Measurements from ENCODE around the gene CCDC85A. TPM values are rescaled to one million over a fixed set of nuclear protein-coding genes. Genes with fewer than 3 reads are reported as not detected.

The CCDC85A gene
- total RNA-seq, 5 donors from 2014 or later (not counting 1 experiment from before 2014, with no cell fraction given): not detected

GRCh38 chr2:56202381-56203121 is 18.8 kb downstream of the CCDC85A start:
- CTCF ChIA-PET: no interaction called here
- Histone ChIP-seq H3K27me3 (replicated peaks in 1 of 2; ENCODE audit: control insufficient read depth in 2 of 2, extremely low read depth in 1 of 2, insufficient read depth in 2 of 2, low read length in 1 of 2) (no peaks in the 10 kb centered on the region), H3K4me1 (ENCODE audit: control insufficient read depth in 1 of 2, extremely low read depth in 1 of 2, insufficient read depth in 2 of 2, low read length in 2 of 2) (no peaks in the 10 kb centered on the region), H3K36me3 (ENCODE audit: control insufficient read depth in 2 of 2, extremely low read depth in 1 of 2, insufficient read depth in 1 of 2, low read length in 1 of 2) (no peaks in the 10 kb centered on the region), H3K27ac (ENCODE audit: low read length) (no peak overlapping the region), H3K4me3 (ENCODE audit: control insufficient read depth in 1 of 2, extremely low read depth in 1 of 2, low read length in 1 of 2) (no peak overlapping the region), H3K9me3 (no peaks in the 10 kb centered on the region)
- ATAC-seq (replicated peaks in 1 of 4) (no peak), DNase-seq (no peak)
- Mint-ChIP-seq H3K27ac (no peak overlapping the region), H3K9me3 (peaks cover 0 to 5% (median 0%) of the 10 kb centered on the region in 3 donors), H3K36me3 (no peaks in the 10 kb centered on the region), H3K4me3 (no peak overlapping the region), H3K27me3 (no peaks in the 10 kb centered on the region), H3K4me1 (no peaks in the 10 kb centered on the region)
- WGBS (ENCODE audit: insufficient coverage): 89% methylated on average over 3 of the region's 3 CpGs
- POLR2A ChIA-PET: no interaction called here

GRCh38 chr2:56204556-56204955 is 20.8 kb downstream of the CCDC85A start:
- H3K4me3 ChIP-seq (ENCODE audit: control insufficient read depth in 1 of 2, extremely low read depth in 1 of 2, low read length in 1 of 2): no peak overlapping the region
- ATAC-seq (replicated peaks in 1 of 4) (no peak), DNase-seq (no peak)
- Mint-ChIP-seq H3K4me3 (no peak overlapping the region), H3K27ac (no peak overlapping the region), H3K36me3 (no peaks in the 10 kb centered on the region), H3K27me3 (no peaks in the 10 kb centered on the region), H3K9me3 (peaks cover 0 to 5% (median 0%) of the 10 kb centered on the region in 3 donors), H3K4me1 (no peaks in the 10 kb centered on the region)
- H3K27ac ChIP-seq (ENCODE audit: low read length): no peak overlapping the region
- POLR2A ChIA-PET: no interaction called here
- H3K27me3 ChIP-seq (replicated peaks in 1 of 2; ENCODE audit: control insufficient read depth in 2 of 2, extremely low read depth in 1 of 2, insufficient read depth in 2 of 2, low read length in 1 of 2): no peaks in the 10 kb centered on the region
- H3K4me1 ChIP-seq (ENCODE audit: control insufficient read depth in 1 of 2, extremely low read depth in 1 of 2, insufficient read depth in 2 of 2, low read length in 2 of 2): no peaks in the 10 kb centered on the region
- no peaks in the 10 kb centered on the region for H3K9me3 ChIP-seq
- H3K36me3 ChIP-seq (ENCODE audit: control insufficient read depth in 2 of 2, extremely low read depth in 1 of 2, insufficient read depth in 1 of 2, low read length in 1 of 2): no peaks in the 10 kb centered on the region
- no CpG with 5 or more reads among the region's 3 CpGs for WGBS (ENCODE audit: insufficient coverage)
- CTCF ChIA-PET: no interaction called here

- no peaks in the 10 kb centered on the region for H3K9me3 ChIP-seq
- H3K4me3 ChIP-seq (ENCODE audit: control insufficient read depth in 1 of 2, extremely low read depth in 1 of 2, low read length in 1 of 2): no peak overlapping the region
- Mint-ChIP-seq H3K9me3 (peaks cover 0 to 5% (median 0%) of the 10 kb centered on the region in 3 donors), H3K36me3 (no peaks in the 10 kb centered on the region), H3K27ac (no peak overlapping the region), H3K4me3 (no peak overlapping the region), H3K27me3 (no peaks in the 10 kb centered on the region), H3K4me1 (no peaks in the 10 kb centered on the region)
- DNase-seq (no peak), ATAC-seq (replicated peaks in 1 of 4) (no peak)
- ChIA-PET POLR2A (no interaction called here), CTCF (no interaction called here)
- no peaks in the 10 kb centered on the region for H3K4me1 ChIP-seq (ENCODE audit: control insufficient read depth in 1 of 2, extremely low read depth in 1 of 2, insufficient read depth in 2 of 2, low read length in 2 of 2)
- H3K27me3 ChIP-seq (replicated peaks in 1 of 2; ENCODE audit: control insufficient read depth in 2 of 2, extremely low read depth in 1 of 2, insufficient read depth in 2 of 2, low read length in 1 of 2): no peaks in the 10 kb centered on the region
- H3K27ac ChIP-seq (ENCODE audit: low read length): no peak overlapping the region
- no CpG with 5 or more reads among the region's 1 CpG for WGBS (ENCODE audit: insufficient coverage)
- no peaks in the 10 kb centered on the region for H3K36me3 ChIP-seq (ENCODE audit: control insufficient read depth in 2 of 2, extremely low read depth in 1 of 2, insufficient read depth in 1 of 2, low read length in 1 of 2)
These were observed 22.5 kb downstream of the CCDC85A start for GRCh38 chr2:56206250-56206649.

DNA sequence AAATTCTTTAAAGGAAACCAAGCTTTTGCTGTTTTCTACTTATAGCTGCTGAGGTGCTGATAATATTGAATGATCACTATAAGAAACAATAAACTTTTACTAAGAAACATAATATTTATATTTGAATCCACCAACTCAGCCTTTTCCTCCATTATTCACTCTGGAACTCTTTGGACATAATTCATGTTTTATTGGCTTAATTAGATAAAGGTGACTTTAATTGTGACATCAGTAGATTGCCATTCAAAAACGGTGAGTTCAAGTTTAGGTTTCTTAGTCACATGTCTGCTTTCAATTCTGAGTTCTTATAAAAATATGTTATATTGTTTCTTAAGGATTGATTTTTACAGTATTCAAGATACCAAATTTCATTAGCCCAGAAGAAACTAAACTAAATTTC is 24.0 kb downstream of the CCDC85A start:
- H3K36me3 Mint-ChIP-seq: no peaks in the 10 kb centered on the region
- H3K27me3 Mint-ChIP-seq: peaks cover 0 to 3% of the 10 kb centered on the region in 2 donors
- H3K9me3 ChIP-seq: no peaks in the 10 kb centered on the region
- DNase-seq: no peak
- no peak for ATAC-seq (replicated peaks in 1 of 4)
- no peaks in the 10 kb centered on the region for H3K36me3 ChIP-seq (ENCODE audit: control insufficient read depth in 2 of 2, extremely low read depth in 1 of 2, insufficient read depth in 1 of 2, low read length in 1 of 2)
- WGBS (ENCODE audit: insufficient coverage): no CpG with 5 or more reads among the region's 1 CpG
- H3K4me3 Mint-ChIP-seq: no peak overlapping the region
- no peaks in the 10 kb centered on the region for H3K4me1 ChIP-seq (ENCODE audit: control insufficient read depth in 1 of 2, extremely low read depth in 1 of 2, insufficient read depth in 2 of 2, low read length in 2 of 2)
- H3K4me3 ChIP-seq (ENCODE audit: control insufficient read depth in 1 of 2, extremely low read depth in 1 of 2, low read length in 1 of 2): no peak overlapping the region
- H3K4me1 Mint-ChIP-seq: no peaks in the 10 kb centered on the region
- ChIA-PET POLR2A (no interaction called here), CTCF (no interaction called here)
- H3K9me3 Mint-ChIP-seq: peaks cover 0 to 9% (median 0%) of the 10 kb centered on the region in 3 donors
- no peaks in the 10 kb centered on the region for H3K27me3 ChIP-seq (replicated peaks in 1 of 2; ENCODE audit: control insufficient read depth in 2 of 2, extremely low read depth in 1 of 2, insufficient read depth in 2 of 2, low read length in 1 of 2)
- no peak overlapping the region for H3K27ac Mint-ChIP-seq
- no peak overlapping the region for H3K27ac ChIP-seq (ENCODE audit: low read length)

DNA sequence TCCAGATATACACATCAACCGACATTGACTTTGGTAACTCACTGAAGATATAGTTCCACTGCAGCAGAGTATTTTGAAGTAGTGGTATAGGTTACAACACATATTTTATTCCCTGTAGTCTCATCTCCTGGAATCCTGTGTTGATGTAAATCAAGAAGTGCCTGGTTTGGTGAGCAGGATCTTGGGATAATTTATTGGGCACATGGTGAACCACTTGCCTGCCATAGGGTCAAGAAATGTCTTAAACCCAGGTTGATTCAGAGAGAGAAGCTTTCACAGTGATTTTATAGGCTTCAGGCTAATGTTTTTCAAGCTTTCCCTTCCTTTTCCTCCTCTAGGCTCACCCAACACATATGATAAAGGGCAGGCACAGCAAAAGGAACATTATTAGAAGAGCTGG is 24.6 kb downstream of the CCDC85A start:
- ChIA-PET POLR2A (no interaction called here), CTCF (no interaction called here)
- no peaks in the 10 kb centered on the region for H3K4me1 Mint-ChIP-seq
- no peak for ATAC-seq (replicated peaks in 1 of 4)
- Histone ChIP-seq H3K4me3 (ENCODE audit: control insufficient read depth in 1 of 2, extremely low read depth in 1 of 2, low read length in 1 of 2) (no peak overlapping the region), H3K36me3 (ENCODE audit: control insufficient read depth in 2 of 2, extremely low read depth in 1 of 2, insufficient read depth in 1 of 2, low read length in 1 of 2) (no peaks in the 10 kb centered on the region), H3K27me3 (replicated peaks in 1 of 2; ENCODE audit: control insufficient read depth in 2 of 2, extremely low read depth in 1 of 2, insufficient read depth in 2 of 2, low read length in 1 of 2) (no peaks in the 10 kb centered on the region), H3K9me3 (no peaks in the 10 kb centered on the region), H3K27ac (ENCODE audit: low read length) (no peak overlapping the region), H3K4me1 (ENCODE audit: control insufficient read depth in 1 of 2, extremely low read depth in 1 of 2, insufficient read depth in 2 of 2, low read length in 2 of 2) (no peaks in the 10 kb centered on the region)
- no peak overlapping the region for H3K27ac Mint-ChIP-seq
- H3K9me3 Mint-ChIP-seq: peaks cover 0 to 9% (median 0%) of the 10 kb centered on the region in 3 donors
- H3K4me3 Mint-ChIP-seq: no peak overlapping the region
- peaks cover 0 to 3% of the 10 kb centered on the region in 2 donors for H3K27me3 Mint-ChIP-seq
- no peak for DNase-seq
- H3K36me3 Mint-ChIP-seq: no peaks in the 10 kb centered on the region
- WGBS (ENCODE audit: insufficient coverage): no CpG with 5 or more reads among the region's 1 CpG

- no peak for DNase-seq
- CTCF ChIA-PET: no interaction called here
These were observed 25.9 kb downstream of the CCDC85A start for GRCh38 chr2:56209701-56210100.

More at GRCh38 chr2:56209701-56210100, 25.9 kb downstream of the CCDC85A start:
- peaks cover 0 to 9% (median 0%) of the 10 kb centered on the region in 3 donors for H3K9me3 Mint-ChIP-seq
- no peaks in the 10 kb centered on the region for H3K9me3 ChIP-seq
- no peaks in the 10 kb centered on the region for H3K36me3 Mint-ChIP-seq
- H3K4me1 Mint-ChIP-seq: no peaks in the 10 kb centered on the region
- H3K36me3 ChIP-seq (ENCODE audit: control insufficient read depth in 2 of 2, extremely low read depth in 1 of 2, insufficient read depth in 1 of 2, low read length in 1 of 2): no peaks in the 10 kb centered on the region
- no peak overlapping the region for H3K27ac Mint-ChIP-seq
- no peak overlapping the region for H3K27ac ChIP-seq (ENCODE audit: low read length)
- peaks cover 0 to 3% of the 10 kb centered on the region in 2 donors for H3K27me3 Mint-ChIP-seq
- H3K4me3 Mint-ChIP-seq: no peak overlapping the region
- no CpG with 5 or more reads among the region's 1 CpG for WGBS (ENCODE audit: insufficient coverage)
- no peak overlapping the region for H3K4me3 ChIP-seq (ENCODE audit: control insufficient read depth in 1 of 2, extremely low read depth in 1 of 2, low read length in 1 of 2)
- H3K27me3 ChIP-seq (replicated peaks in 1 of 2; ENCODE audit: control insufficient read depth in 2 of 2, extremely low read depth in 1 of 2, insufficient read depth in 2 of 2, low read length in 1 of 2): no peaks in the 10 kb centered on the region
- POLR2A ChIA-PET: interaction anchor here in 1 of 2 donors (0.7 kb wide), 1 partner anchor 1160 kb away, joined by 6 read pairs; no protein-coding TSS in a partner anchor
- no peak for ATAC-seq (replicated peaks in 1 of 4)
- no peaks in the 10 kb centered on the region for H3K4me1 ChIP-seq (ENCODE audit: control insufficient read depth in 1 of 2, extremely low read depth in 1 of 2, insufficient read depth in 2 of 2, low read length in 2 of 2)
